Skeletal muscle tissue (tissue), 4 donors: ENCODE measurements around the gene S100A10. TPM values are rescaled to one million over a fixed set of nuclear protein-coding genes. Genes with fewer than 3 reads are reported as not detected.

Experiments used
- H3K27ac ChIP-seq: one replicate; pipeline ENCODE4 v1.7.0; 2013; ENCODE audit warnings: mild to moderate bottlenecking, low read depth, low read length, inconsistent platforms
- H3K27me3 ChIP-seq, 3 donors: one replicate each; pipeline ENCODE4 v1.7.0; 2013; ENCODE audit warnings: low read length in 3 of 3; ENCODE audit not compliant: control insufficient read depth in 3 of 3, insufficient read depth in 3 of 3
- H3K36me3 ChIP-seq, 3 donors: one replicate each; pipeline ENCODE4 v1.7.0; 2013; ENCODE audit warnings: low read length in 3 of 3; ENCODE audit not compliant: control insufficient read depth in 3 of 3, insufficient read depth in 3 of 3
- H3K4me1 ChIP-seq, 3 donors: one replicate each; pipeline ENCODE4 v1.7.0; 2013; ENCODE audit warnings: low read length in 3 of 3, mild to moderate bottlenecking in 3 of 3; ENCODE audit not compliant: control insufficient read depth in 3 of 3, insufficient read depth in 3 of 3
- H3K4me3 ChIP-seq, 3 donors: one replicate each; pipeline ENCODE4 v1.7.0; 2013; ENCODE audit warnings: low read length in 3 of 3
- H3K9ac ChIP-seq, 3 donors: one replicate each; pipeline ENCODE4 v1.7.0; 2013; ENCODE audit warnings: low read length in 3 of 3, mild to moderate bottlenecking in 3 of 3, moderate library complexity in 2 of 3, low read depth in 1 of 3
- H3K9me3 ChIP-seq, 3 donors: one replicate each; pipeline ENCODE4 v1.7.0; 2013; ENCODE audit warnings: low read length in 3 of 3; ENCODE audit not compliant: control insufficient read depth in 3 of 3
- total RNA-seq: library from RNA; depleted of rRNA; stranded (reverse); fragments of >200 nt; gene quantifications from one replicate; pipeline ENCODE4 v1.2.3, GENCODE V29; 2014
- donor health status: Osteomylitis.

Gene S100A10
- 43.8 TPM for total RNA-seq

DNA sequence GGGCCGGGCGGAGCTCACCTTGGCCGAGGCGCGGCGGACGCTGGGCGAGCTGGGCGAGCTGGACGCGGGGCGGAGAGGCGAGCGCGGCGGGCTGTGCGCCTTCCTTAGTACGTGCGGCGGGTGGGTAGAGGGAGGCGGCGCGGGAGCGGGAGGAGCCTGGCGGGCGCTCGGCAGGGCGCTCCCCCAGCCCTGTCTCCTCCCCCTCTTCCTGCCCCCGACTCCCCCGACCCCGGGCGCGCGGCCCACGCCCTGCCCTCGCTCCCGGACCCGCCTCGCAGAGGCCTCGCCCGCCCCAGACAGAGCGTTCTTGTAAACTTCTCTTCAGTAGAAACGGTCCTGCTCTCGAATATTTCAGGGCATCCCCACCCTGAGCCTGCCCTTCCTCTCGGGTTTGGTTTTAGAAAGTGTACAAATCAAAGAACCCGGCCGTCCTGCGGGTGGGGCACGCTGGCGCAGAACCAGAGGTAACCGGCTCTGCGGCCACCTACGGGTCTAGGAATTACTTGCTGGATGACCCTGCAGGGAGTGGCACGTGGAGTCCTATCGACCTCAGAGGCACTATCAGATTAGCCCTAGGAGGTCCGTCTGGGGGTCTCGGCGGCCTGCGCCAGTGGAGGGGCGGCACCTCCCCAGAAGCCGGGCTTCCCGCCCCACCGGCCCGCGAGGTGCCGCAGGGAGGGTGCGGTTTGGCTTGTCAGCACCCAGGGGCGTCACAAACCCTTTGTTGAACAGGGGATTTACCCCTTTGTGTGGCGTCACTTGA, at the start of gene S100A10:
TSS of gene S100A10 (minus strand) at position 126 of the 763 bp plus-strand sequence. CDS start 7,629 bp downstream, outside the sequence.
- Histone ChIP-seq H3K9me3 (no peaks in the 10 kb centered on the region), H3K4me3 (peak within 1 kb of the TSS; percentile 66 to 89 (median 86)), H3K9ac (peak within 1 kb of the TSS; percentile 56 to 85 (median 81)), H3K4me1 (peaks cover 34 to 43% (median 42%) of the 10 kb centered on the region in 3 donors), H3K27me3 (peaks cover 0 to 19% (median 0%) of the 10 kb centered on the region in 3 donors), H3K36me3 (no peaks in the 10 kb centered on the region), H3K27ac (peak within 1 kb of the TSS; percentile 71)

- Histone ChIP-seq H3K27ac (no peak overlapping the region), H3K4me1 (no peaks in the 10 kb centered on the region), H3K36me3 (no peaks in the 10 kb centered on the region), H3K9ac (no peak overlapping the region), H3K4me3 (no peak overlapping the region), H3K27me3 (peaks cover 1 to 14% (median 3%) of the 10 kb centered on the region in 3 donors), H3K9me3 (no peaks in the 10 kb centered on the region)
Measured at GRCh38 chr1:152042030-152042429, 48.4 kb upstream of the S100A10 start.

DNA sequence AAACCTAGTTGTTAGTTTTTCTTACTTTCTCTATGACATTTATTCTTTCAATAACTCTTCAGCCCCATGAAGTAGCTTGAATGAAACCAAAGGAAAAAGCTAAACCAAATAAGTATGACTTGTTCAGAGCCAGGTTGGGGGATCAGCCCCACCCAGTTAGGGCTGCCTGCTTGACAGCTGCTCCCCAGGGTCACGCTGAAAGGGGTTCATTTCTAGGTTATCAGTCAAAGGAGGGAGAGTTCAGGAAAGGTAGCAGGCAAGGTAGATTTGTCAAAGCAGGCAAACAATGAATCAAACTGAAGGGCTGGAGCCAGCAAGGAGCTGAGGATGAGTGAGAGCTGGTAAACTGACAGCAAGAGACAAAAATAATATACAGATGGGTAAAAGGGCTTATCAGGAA, 46.2 kb upstream of the S100A10 start:
- Histone ChIP-seq H3K27me3 (peaks cover 3 to 14% (median 10%) of the 10 kb centered on the region in 3 donors), H3K4me1 (peaks cover 3 to 16% (median 7%) of the 10 kb centered on the region in 3 donors), H3K27ac (no peak overlapping the region), H3K36me3 (no peaks in the 10 kb centered on the region), H3K4me3 (no peak overlapping the region), H3K9me3 (no peaks in the 10 kb centered on the region), H3K9ac (no peak overlapping the region)

- H3K9me3 ChIP-seq, result no peaks in the 10 kb centered on the region
- no peak overlapping the region for H3K9ac ChIP-seq
- no peak overlapping the region for H3K27ac ChIP-seq
- H3K27me3 ChIP-seq, result peaks cover 3 to 14% (median 10%) of the 10 kb centered on the region in 3 donors
- no peaks in the 10 kb centered on the region for H3K36me3 ChIP-seq
- H3K4me1 ChIP-seq, result peaks cover 6 to 21% (median 10%) of the 10 kb centered on the region in 3 donors
- H3K4me3 ChIP-seq, result no peak overlapping the region
Measured at GRCh38 chr1:152039461-152039860, 45.8 kb upstream of the S100A10 start.

GRCh38 chr1:152038871-152039270, 45.2 kb upstream of the S100A10 start:
- H3K9ac ChIP-seq, result no peak overlapping the region
- H3K9me3 ChIP-seq, result no peaks in the 10 kb centered on the region
- H3K4me1 ChIP-seq, result peaks cover 10 to 24% (median 11%) of the 10 kb centered on the region in 3 donors
- H3K27ac ChIP-seq, result no peak overlapping the region
- no peak overlapping the region for H3K4me3 ChIP-seq
- H3K36me3 ChIP-seq, result no peaks in the 10 kb centered on the region
- H3K27me3 ChIP-seq, result peaks cover 3 to 14% (median 10%) of the 10 kb centered on the region in 3 donors

GRCh38 chr1:152036267-152037216, 42.9 kb upstream of the S100A10 start, which contains the start of gene S100A11:
TSS of gene S100A11 (minus strand) at chr1:152037004. CDS start at chr1:152036915, 89 bp downstream.
- peak within 1 kb of the TSS; percentile 91 for H3K27ac ChIP-seq
- peaks cover 10 to 24% (median 11%) of the 10 kb centered on the region in 3 donors for H3K4me1 ChIP-seq
- H3K4me3 ChIP-seq, result peak within 1 kb of the TSS; percentile 75 to 82 (median 79)
- H3K27me3 ChIP-seq, result peaks cover 0 to 10% (median 6%) of the 10 kb centered on the region in 3 donors
- H3K9me3 ChIP-seq, result no peaks in the 10 kb centered on the region
- H3K9ac ChIP-seq, result peak within 1 kb of the TSS; percentile 79 to 90 (median 88)
- peaks cover 2 to 13% (median 10%) of the 10 kb centered on the region in 3 donors for H3K36me3 ChIP-seq

DNA sequence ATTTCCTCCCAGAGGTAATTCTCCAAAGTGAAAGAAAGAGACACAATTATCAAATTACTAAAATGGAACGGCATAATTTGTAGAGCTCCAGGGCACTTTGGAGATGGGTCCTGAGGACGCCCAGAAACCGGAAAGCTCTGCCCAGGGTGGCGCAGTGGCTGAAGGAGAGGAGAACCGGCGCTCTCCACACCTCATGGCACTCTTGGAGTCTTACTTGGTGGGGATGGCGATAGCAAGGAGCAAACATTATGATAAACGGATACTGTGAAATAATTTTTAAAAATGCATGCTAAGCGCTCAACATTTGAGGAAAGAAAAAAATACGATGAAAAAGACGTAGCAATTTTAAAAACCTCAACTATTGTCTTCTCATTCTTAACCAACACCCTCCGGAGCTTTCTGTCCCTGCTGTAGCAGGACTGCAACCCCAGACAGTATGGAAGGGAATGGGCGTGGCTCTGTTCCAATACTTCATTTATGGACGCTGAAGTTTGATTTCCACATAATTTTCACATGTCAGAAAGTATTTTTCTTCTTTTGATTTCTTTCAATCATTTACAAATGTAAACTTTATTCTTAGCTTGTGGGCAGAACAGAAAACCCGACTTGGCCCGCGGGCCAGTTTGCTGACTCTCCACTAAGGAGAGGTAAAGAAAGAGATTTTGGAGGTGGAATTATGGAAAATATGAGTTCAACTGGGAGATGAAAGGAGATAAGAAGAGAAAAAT, 42.0 kb upstream of the S100A10 start:
- H3K9ac ChIP-seq, result peak overlapping the region; percentile 79 to 90 (median 88)
- H3K9me3 ChIP-seq, result no peaks in the 10 kb centered on the region
- peak overlapping the region; percentile 75 to 82 (median 79) for H3K4me3 ChIP-seq
- H3K27ac ChIP-seq, result peak overlapping the region; percentile 91
- peaks cover 2 to 16% (median 10%) of the 10 kb centered on the region in 3 donors for H3K36me3 ChIP-seq
- H3K27me3 ChIP-seq, result peaks cover 0 to 10% (median 0%) of the 10 kb centered on the region in 3 donors
- H3K4me1 ChIP-seq, result peaks cover 10 to 24% (median 11%) of the 10 kb centered on the region in 3 donors

GRCh38 chr1:152034654-152035538, 41.2 kb upstream of the S100A10 start:
- Histone ChIP-seq H3K27me3 (peaks cover 0 to 10% (median 0%) of the 10 kb centered on the region in 3 donors), H3K27ac (peak overlapping the region; percentile 91), H3K4me1 (peaks cover 10 to 24% (median 11%) of the 10 kb centered on the region in 3 donors), H3K36me3 (peaks cover 2 to 16% (median 11%) of the 10 kb centered on the region in 3 donors), H3K9me3 (no peaks in the 10 kb centered on the region), H3K9ac (peak overlapping the region in 2 of 3 donors; percentile 53 to 58), H3K4me3 (peak overlapping the region; percentile 75 to 82 (median 79))
